Suprapubic skin (tissue), 4 donors: ENCODE data around the gene CLEC7A.

Experiments used
- POLR2A ChIP-seq, 2 donors: fragments of 450-650 bp; IDR thresholded peaks; one replicate each; pipeline ENCODE4 v1.6.1; 2017; ENCODE audit warnings: antibody characterized with exemption in 2 of 2, mild to moderate bottlenecking in 2 of 2, moderate library complexity in 2 of 2
- POLR2AphosphoS5 ChIP-seq, 3 donors: sonication (generic); formaldehyde crosslinking; IDR thresholded peaks; one replicate each; pipeline ENCODE4 v1.6.1; 2017; ENCODE audit warnings: antibody characterized with exemption in 3 of 3
- TF ChIP-seq, protein P1 (sequence below), 2 donors: fragments of 200-600 bp in 1 of 2; fragments of 450-650 bp in 1 of 2; sonication (generic) in 1 of 2; IDR thresholded peaks; one replicate each; pipeline ENCODE4 v1.5.1; 2016 to 2019; ENCODE audit warnings: antibody characterized with exemption in 2 of 2, mild to moderate bottlenecking in 1 of 2, moderate library complexity in 1 of 2

DNA sequence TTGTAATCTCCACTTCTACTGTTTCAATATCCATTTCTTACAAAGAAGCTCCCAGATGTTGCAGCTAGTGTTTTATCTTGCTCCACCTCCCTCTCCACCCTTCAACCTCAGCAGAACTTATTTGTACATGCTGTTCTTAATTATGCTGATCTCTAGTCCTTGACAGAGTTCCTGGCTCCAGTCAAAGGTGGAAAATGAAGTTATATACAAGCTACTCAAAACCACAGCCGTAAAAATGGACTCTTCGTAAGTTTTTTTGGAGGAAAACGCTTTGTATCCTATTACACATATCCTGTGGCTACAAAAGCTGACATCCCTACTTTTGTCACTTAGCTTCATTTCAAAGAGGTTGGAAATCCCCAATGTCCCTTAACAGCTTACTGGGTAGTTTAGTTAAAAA is 32.5 kb downstream of the CLEC7A start:
- TF ChIP-seq POLR2A (IDR thresholded peaks at IDR 0.05) = no peak
- TF ChIP-seq, protein P1, sequence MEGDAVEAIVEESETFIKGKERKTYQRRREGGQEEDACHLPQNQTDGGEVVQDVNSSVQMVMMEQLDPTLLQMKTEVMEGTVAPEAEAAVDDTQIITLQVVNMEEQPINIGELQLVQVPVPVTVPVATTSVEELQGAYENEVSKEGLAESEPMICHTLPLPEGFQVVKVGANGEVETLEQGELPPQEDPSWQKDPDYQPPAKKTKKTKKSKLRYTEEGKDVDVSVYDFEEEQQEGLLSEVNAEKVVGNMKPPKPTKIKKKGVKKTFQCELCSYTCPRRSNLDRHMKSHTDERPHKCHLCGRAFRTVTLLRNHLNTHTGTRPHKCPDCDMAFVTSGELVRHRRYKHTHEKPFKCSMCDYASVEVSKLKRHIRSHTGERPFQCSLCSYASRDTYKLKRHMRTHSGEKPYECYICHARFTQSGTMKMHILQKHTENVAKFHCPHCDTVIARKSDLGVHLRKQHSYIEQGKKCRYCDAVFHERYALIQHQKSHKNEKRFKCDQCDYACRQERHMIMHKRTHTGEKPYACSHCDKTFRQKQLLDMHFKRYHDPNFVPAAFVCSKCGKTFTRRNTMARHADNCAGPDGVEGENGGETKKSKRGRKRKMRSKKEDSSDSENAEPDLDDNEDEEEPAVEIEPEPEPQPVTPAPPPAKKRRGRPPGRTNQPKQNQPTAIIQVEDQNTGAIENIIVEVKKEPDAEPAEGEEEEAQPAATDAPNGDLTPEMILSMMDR (IDR thresholded peaks at IDR 0.05) = no peak
- TF ChIP-seq POLR2AphosphoS5 (IDR thresholded peaks at IDR 0.05) = no peak
